Erythroblast (primary cell): Measurements from ENCODE around the gene C1orf74.

Experiments used
- GATA1 ChIP-seq: IDR thresholded peaks from 2 replicates; pipeline ENCODE4 v1.6.1; 2011; ENCODE audit warnings: low read depth, mild to moderate bottlenecking, control low read depth, low read length, moderate library complexity
- POLR2A ChIP-seq: IDR thresholded peaks from 2 replicates; pipeline ENCODE4 v1.6.1; 2011; ENCODE audit warnings: mild to moderate bottlenecking, low read length

DNA sequence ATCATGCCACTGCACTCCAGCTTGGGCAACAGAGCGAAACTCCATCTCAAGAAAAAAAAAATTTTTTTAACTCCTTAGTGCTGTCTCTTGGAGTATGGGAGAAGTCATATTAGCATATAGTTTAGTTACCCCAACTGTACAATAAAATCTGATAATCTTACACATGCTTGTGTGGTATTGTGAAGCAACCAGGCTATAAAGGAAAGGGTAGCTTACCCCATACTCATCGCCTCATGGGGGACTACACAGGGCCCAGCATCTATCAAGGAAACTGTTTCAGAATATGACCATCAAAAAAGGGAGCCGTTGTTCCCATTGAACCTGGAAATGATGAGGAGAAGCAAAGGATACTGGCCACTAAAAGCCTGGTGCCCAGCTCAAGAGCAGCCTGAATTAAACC lies 31.5 kb downstream of the C1orf74 start:
- TF ChIP-seq POLR2A, result no peak
- no peak for TF ChIP-seq GATA1
